Sigmoid colon (tissue), 4 donors: ENCODE results near the gene ASB2.

ENCODE experiments used
- CTCF ChIP-seq, 4 experiments: fragments of 450-650 bp in 3 of 4; fragments of 200-600 bp in 1 of 4; IDR thresholded peaks; one replicate each; pipeline ENCODE4 v1.5.1; 2016 to 2019; ENCODE audit warnings: antibody characterized with exemption in 4 of 4, mild to moderate bottlenecking in 3 of 4, moderate library complexity in 2 of 4
- EP300 ChIP-seq, 4 donors: sonication (generic); formaldehyde crosslinking; IDR thresholded peaks; one replicate each; pipeline ENCODE4 v1.6.1; 2017; ENCODE audit warnings: antibody characterized with exemption in 4 of 4
- POLR2A ChIP-seq, 2 donors: fragments of 450-650 bp; IDR thresholded peaks; one replicate each; pipeline ENCODE4 v1.6.1; 2016; ENCODE audit warnings: antibody characterized with exemption in 2 of 2, mild to moderate bottlenecking in 2 of 2, moderate library complexity in 2 of 2
- POLR2AphosphoS5 ChIP-seq, 4 donors: sonication (generic); formaldehyde crosslinking; IDR thresholded peaks; one replicate each; pipeline ENCODE4 v1.6.1; 2017; ENCODE audit warnings: antibody characterized with exemption in 4 of 4

GRCh38 chr14:93945070-93945399, 31.3 kb downstream of the ASB2 start:
- TF ChIP-seq CTCF (IDR thresholded peaks at IDR 0.05), result no peak
- no peak for TF ChIP-seq POLR2A (IDR thresholded peaks at IDR 0.05)
- TF ChIP-seq POLR2AphosphoS5 (IDR thresholded peaks at IDR 0.05), result no peak
- TF ChIP-seq EP300 (IDR thresholded peaks at IDR 0.05), result no peak
